Epithelial cell of proximal tubule (primary cell): ENCODE results near the gene TSFM. TPM values are rescaled to one million over a fixed set of nuclear protein-coding genes. Genes with fewer than 3 reads are reported as not detected.

Source experiments
- DNase-seq: peaks from one replicate; pipeline ENCODE4 v3.0.0-alpha.2; 2011; ENCODE audit warnings: low read depth
- H3K4me3 ChIP-seq: 2 replicates; pipeline ENCODE4 v1.5.1; 2011; ENCODE audit warnings: low read depth, mild to moderate bottlenecking, low read length
- total RNA-seq: library from RNA; depleted of rRNA; stranded (reverse); fragments of >200 nt; gene quantifications from 2 replicates; pipeline ENCODE4 v1.2.3, GENCODE V29; 2015
- TF ChIP-seq, protein P1 (sequence below): conservative IDR thresholded peaks from 2 replicates; pipeline ENCODE4 v1.5.1; 2012; ENCODE audit warnings: low read depth, mild to moderate bottlenecking, low read length

The TSFM gene
- total RNA-seq, 1 donor from 2014 or later = 30.6 TPM

DNA sequence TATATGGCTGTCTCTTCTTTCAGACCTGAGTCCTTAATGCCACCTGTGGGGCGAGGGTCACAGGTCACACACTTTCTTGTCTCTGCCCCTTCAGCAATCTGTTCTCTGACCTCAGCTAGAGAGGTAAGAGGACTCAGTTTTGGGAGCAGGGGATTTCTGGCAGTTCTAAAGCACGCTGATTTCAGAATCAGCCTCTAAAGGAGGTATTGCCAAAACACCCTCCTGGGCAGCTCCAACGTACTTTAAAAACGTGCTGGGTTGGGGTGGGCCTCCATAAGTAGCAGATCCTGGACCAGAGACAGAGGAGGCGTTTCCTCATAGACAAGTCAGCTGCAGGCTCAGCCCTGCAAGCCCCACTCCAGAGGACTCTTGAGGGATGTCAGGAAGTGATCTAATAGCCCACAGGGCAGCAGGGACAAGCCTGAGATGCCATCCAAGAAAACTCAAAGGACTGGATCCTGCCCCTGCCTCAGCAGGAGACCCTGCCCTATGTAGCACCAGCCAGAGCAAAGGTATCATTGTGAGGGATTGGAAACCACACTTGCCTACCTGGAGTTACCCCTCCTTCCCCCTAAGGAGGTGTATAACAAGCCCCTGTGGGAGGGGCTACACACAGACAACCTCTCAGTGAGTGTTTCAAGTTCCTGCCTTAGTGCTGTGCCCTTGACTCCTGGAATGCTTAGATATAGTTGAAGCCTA is 55.4 kb downstream of the TSFM start:
- DNase-seq = no peak
- TF ChIP-seq, protein P1, sequence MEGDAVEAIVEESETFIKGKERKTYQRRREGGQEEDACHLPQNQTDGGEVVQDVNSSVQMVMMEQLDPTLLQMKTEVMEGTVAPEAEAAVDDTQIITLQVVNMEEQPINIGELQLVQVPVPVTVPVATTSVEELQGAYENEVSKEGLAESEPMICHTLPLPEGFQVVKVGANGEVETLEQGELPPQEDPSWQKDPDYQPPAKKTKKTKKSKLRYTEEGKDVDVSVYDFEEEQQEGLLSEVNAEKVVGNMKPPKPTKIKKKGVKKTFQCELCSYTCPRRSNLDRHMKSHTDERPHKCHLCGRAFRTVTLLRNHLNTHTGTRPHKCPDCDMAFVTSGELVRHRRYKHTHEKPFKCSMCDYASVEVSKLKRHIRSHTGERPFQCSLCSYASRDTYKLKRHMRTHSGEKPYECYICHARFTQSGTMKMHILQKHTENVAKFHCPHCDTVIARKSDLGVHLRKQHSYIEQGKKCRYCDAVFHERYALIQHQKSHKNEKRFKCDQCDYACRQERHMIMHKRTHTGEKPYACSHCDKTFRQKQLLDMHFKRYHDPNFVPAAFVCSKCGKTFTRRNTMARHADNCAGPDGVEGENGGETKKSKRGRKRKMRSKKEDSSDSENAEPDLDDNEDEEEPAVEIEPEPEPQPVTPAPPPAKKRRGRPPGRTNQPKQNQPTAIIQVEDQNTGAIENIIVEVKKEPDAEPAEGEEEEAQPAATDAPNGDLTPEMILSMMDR = no peak
- no peak overlapping the region for H3K4me3 ChIP-seq

DNA sequence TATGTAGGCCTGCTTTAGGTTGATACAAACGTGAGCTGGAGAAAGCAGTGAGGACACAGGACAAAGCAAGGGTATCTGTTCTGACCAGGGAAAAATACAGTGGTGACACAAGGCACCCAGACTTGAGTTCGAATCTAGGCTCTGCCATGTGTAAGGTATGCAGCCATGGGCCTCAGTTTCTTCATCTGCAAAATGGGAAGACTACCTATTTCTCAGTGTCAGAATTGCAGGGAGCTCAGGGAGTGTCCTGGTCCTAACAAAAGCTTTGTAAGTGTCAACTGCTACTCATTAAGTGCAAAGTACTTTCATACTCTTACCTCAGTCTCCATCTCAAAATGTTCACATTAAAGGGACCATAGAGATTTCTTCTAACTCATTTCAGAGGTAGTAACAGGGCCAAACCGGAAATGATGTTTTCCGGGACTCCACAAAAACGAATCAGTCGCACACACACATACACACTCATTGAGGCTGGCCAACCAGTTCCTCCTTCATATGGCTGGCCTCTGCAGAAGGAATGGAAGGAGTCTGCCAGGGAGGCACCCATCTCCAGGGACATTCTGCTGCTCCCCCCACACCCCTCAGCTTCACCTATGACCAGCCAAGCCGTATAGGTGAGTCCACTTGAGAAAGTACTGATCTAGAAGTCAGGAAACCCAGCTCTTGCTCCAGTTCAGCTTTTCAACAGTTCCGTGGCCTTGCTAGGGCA is 56.2 kb downstream of the TSFM start:
- DNase-seq = no peak
- TF ChIP-seq, protein P1 = no peak
- H3K4me3 ChIP-seq = no peak overlapping the region

DNA sequence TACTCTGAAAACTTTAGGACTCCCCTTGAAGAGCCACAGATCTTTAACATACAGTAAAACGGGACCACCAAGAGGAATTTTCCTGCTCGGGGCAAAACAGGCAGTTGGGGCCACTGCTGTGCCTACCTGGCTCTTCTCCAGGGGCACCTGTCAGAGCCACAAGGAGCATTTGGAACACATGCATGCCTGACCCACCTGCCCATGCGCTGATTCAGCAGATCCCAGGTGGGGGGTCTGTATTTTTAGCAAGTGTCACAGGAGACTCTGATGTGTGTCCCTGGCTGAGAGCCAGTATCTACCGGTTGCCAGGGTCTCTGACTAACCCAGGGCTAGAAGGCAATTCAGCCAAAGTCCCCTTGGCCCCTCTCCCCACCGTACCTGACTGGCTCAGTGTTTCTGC is 57.4 kb downstream of the TSFM start:
- TF ChIP-seq, protein P1 = no peak
- no peak for DNase-seq
- no peak overlapping the region for H3K4me3 ChIP-seq

DNA sequence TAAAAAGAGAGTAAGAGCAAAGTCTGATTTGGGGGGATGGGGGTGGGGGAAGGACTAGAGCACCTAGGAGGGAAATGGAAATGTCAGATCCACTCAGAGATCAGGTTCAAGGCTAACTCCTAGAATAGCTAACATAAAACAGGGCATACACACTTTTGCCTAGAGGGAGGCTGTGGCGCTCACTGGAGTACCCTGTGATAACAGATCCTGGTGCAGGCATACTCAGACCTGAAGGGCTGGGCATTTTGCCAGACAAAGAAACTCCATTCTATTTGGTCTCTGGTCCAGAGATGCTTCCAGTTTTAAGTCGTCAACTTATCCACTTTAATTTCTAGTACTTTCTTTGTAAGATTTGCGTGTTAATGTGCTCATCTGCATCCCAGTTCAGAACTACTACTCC is 58.1 kb downstream of the TSFM start:
- H3K4me3 ChIP-seq = no peak overlapping the region
- no peak for DNase-seq
- TF ChIP-seq, protein P1 = no peak

DNA sequence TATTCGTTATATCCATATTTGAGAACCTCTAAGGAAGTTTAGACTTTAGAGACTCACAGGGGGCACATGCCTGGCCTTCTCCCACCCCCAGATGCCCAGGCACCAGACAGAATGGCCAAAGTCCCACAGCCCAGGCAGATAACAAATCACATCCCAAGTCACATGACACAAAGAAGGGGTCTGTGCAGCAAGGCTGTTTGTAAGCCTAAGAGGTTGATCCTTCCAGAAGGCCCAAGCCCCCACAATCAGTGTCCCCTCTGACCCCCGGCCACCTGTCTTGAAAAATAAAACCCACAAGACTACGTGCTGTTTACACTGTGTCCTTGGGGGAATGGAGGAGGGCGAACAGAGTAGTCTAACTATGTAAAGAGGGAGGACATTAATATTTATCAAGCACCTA is 58.9 kb downstream of the TSFM start:
- H3K4me3 ChIP-seq = no peak overlapping the region
- no peak for DNase-seq
- TF ChIP-seq, protein P1 = no peak

DNA sequence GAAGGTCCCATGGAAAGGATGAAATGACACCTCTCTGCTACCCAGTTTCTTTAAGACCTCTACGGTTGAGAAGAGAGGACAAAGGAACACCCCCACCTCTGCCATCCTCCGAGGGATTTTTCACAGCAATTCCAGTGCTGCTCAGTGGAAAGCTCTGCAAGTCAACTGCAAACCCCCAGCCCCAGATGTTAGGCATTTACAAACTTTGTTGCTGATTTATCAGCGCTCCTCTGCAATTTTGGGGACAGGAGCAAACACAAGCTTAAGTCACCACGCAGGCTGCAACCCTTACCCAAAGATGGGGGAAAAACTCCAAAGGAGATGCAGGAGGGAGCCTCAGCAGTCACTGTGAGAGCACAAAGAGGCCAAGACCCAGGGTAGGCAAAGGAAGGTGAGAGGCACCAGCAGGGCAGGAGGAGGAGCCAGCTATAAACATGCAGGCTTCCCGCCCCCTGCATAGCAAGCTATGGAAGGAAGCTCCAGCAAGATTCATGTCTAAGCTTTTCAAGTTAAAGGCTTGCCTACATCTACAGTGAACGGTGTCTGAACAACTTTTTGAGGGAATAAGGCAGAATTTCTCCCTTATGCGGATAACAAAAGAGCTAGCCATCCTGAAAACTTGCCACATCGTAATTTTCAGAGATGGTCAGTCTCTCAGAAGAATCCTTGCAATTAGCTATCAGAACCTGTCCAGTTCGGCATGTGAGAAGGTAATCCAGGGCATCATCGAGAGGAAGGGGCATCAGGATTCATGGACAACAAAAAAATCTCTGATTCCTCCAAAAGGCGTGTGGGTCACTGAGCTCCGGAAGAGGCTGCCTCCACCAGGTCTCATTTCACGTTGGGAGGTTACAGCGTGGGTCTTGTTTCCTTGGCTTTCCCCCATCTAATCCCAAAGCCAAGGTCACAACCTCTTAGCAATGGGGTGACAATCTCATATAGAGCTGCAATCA is 60.0 kb downstream of the TSFM start:
- TF ChIP-seq, protein P1 = no peak
- DNase-seq = no peak
- H3K4me3 ChIP-seq = peak overlapping the region; percentile 10
